MG63 (cell line): Measurements from ENCODE around the gene SLC26A3. TPM values are rescaled to one million over a fixed set of nuclear protein-coding genes. Genes with fewer than 3 reads are reported as not detected.

Experiments
- DNase-seq: peaks from one replicate; pipeline ENCODE4 v3.0.0-alpha.2; 2020
- H3K27me3 ChIP-seq: fragments of 250-450 bp; sonication (Bioruptor Pico); 2 replicates; pipeline ENCODE4 v1.5.1; 2020; ENCODE audit warnings: mild to moderate bottlenecking, moderate library complexity
- H3K36me3 ChIP-seq: fragments of 250-450 bp; sonication (Bioruptor Pico); 2 replicates; pipeline ENCODE4 v1.5.1; 2020; ENCODE audit warnings: mild to moderate bottlenecking, moderate library complexity
- H3K4me3 ChIP-seq: fragments of 250-450 bp; sonication (Bioruptor Pico); 2 replicates; pipeline ENCODE4 v1.5.1; 2020; ENCODE audit warnings: mild to moderate bottlenecking, moderate library complexity
- H3K9me3 ChIP-seq: fragments of 250-450 bp; sonication (Bioruptor Pico); 2 replicates; pipeline ENCODE4 v1.5.1; 2020; ENCODE audit warnings: mild to moderate bottlenecking, moderate library complexity
- total RNA-seq: library from RNA; depleted of rRNA; stranded (reverse); fragments of >200 nt; shearing (Covaris generic); gene quantifications from 2 replicates; pipeline ENCODE4 v1.2.3, GENCODE V29; 2014; ENCODE audit warnings: low replicate concordance

The SLC26A3 gene
- total RNA-seq, 1 experiment from 2014 or later: not detected

DNA sequence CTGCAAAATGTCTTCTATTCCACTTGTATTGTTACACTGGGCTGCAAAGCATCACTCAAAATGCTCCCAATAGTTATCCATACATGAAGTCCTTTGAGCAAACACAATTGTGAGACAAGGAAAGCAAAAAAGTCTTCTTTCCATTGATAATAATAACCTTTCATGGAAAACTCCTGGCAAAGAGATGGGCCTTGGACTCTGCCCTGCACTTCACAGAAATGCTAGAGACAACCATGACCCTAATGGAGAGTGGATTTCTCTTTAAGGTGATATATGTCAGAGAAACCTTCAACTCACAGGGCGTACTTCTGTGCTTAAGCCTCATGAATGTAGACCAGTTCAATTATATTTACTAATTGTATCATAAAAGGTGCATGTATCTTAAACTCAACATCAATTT lies 19.4 kb downstream of the SLC26A3 start:
- Histone ChIP-seq H3K9me3 (no peaks in the 10 kb centered on the region), H3K4me3 (no peak overlapping the region), H3K27me3 (no peaks in the 10 kb centered on the region), H3K36me3 (no peaks in the 10 kb centered on the region)
- DNase-seq: no peak

DNA sequence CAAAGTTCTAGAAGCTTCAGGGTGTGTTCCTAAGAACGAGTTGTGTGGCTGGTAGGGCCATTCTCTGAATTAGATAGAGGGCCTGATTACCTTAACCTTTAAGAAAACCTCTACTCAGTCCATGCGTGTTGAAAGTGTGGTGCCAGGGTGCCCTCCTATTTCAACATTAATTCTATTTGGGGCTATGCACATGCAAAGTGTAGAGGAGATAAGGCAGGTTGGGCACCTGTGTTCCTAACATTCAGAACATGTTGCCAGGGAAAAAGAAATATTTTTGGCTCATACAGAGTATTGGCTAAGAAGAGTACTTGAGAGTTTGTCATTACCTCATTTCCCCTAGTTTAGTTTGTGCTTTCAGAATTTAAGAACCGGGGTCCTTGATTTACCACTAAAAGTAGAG lies 20.6 kb downstream of the SLC26A3 start:
- H3K4me3 ChIP-seq: no peak overlapping the region
- no peaks in the 10 kb centered on the region for H3K36me3 ChIP-seq
- H3K27me3 ChIP-seq: no peaks in the 10 kb centered on the region
- no peak for DNase-seq
- no peaks in the 10 kb centered on the region for H3K9me3 ChIP-seq

DNA sequence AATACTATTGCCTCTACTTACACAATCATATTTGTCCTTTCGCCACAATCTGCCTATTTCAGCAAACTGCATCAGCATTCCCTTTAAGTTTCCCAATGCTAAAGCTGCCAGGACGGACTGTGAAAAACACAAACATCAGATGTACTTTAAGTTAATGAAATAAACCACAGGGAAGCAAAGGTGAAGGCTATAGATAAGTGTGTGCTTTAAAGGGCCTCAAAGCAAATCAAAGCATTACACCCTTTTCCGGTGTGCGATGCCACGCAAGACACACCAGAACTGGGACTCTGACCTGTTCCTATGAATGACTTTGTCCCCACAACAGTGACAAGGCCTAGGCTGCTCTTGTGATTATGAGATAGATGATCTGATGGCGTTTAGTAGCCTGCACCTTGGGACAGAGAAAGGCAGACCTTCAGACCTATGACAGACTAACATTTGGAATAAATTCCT lies 23.4 kb downstream of the SLC26A3 start:
- H3K9me3 ChIP-seq: no peaks in the 10 kb centered on the region
- H3K4me3 ChIP-seq: no peak overlapping the region
- DNase-seq: no peak
- H3K27me3 ChIP-seq: no peaks in the 10 kb centered on the region
- no peaks in the 10 kb centered on the region for H3K36me3 ChIP-seq

DNA sequence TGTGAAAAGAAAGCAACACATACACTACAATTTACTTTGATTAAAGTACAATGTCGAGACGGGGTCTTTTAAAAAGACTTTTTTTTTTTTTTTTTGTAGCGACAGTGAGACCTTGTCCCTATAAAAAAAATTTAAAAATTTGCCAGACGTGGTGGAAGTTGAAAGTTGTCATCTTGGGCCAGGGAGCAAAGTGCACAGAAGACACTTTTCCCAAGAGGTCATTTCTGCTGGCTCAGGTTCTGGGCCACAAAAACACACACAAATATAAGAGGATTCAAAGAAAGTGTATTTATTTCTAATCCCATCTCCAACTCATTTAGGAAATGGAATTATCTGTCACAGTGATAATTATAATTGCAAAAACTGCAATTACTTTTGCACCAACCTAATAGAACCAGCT lies 24.7 kb downstream of the SLC26A3 start:
- no peaks in the 10 kb centered on the region for H3K27me3 ChIP-seq
- H3K4me3 ChIP-seq: no peak overlapping the region
- H3K9me3 ChIP-seq: no peaks in the 10 kb centered on the region
- H3K36me3 ChIP-seq: no peaks in the 10 kb centered on the region
- DNase-seq: no peak

DNA sequence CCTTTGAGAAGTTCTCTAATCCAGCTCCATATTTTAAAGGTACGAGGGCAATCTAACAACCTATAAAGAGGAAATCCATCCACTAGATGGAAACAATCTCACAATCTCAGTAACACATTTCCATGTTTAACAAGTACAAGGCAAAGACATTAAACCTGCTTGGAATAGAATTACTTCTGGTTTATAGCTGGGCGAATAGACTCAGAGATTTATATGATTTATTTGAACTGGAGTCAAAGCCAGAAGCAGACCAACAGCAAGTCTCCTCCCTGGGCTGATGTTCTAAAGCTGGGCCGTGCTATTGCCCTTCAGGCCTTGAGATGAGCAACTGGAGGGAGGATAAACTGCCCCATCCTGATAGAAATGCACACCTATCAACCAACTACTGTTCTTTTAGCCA lies 25.3 kb downstream of the SLC26A3 start:
- Histone ChIP-seq H3K9me3 (no peaks in the 10 kb centered on the region), H3K4me3 (no peak overlapping the region), H3K36me3 (no peaks in the 10 kb centered on the region), H3K27me3 (no peaks in the 10 kb centered on the region)
- no peak for DNase-seq

DNA sequence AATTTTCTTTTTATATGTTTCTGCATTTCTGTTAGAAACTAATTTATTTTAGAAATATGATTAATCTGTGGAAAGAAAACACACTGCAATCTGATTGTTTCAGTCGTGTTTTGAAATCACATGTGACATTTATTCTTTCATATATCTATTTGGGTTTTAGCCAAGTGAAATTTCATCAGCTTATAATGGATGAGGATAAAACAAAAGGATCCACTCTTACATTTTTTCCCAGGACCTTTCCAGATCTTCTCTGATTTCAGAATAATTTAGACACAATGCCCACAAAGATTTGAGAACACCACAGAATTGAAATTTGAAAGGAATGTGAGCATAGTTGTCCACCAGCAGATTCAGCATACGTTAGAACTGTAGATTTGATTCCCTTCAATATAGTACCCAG lies 30.0 kb downstream of the SLC26A3 start:
- no peaks in the 10 kb centered on the region for H3K27me3 ChIP-seq
- no peak for DNase-seq
- H3K4me3 ChIP-seq: no peak overlapping the region
- no peaks in the 10 kb centered on the region for H3K36me3 ChIP-seq
- H3K9me3 ChIP-seq: no peaks in the 10 kb centered on the region

DNA sequence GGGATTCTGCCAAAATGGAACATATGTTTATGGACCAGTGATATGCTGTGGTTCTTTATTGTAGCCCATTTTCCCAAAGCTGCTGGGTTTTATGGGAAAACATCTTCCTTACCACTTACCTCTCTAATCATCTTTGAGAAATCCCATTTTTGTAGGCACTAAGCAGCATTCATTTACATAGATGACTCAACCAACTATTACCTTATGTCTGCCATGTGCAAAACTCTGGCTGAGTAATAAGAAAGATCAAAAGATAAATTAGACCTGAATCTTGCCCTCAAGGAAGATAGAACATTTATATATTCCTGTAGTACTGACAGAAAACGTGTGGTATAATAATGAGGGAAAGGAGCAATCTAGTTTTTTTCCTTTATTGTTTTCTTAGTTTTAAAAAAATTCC lies 34.8 kb downstream of the SLC26A3 start:
- Histone ChIP-seq H3K36me3 (no peaks in the 10 kb centered on the region), H3K27me3 (no peaks in the 10 kb centered on the region), H3K9me3 (no peaks in the 10 kb centered on the region), H3K4me3 (no peak overlapping the region)
- no peak for DNase-seq

DNA sequence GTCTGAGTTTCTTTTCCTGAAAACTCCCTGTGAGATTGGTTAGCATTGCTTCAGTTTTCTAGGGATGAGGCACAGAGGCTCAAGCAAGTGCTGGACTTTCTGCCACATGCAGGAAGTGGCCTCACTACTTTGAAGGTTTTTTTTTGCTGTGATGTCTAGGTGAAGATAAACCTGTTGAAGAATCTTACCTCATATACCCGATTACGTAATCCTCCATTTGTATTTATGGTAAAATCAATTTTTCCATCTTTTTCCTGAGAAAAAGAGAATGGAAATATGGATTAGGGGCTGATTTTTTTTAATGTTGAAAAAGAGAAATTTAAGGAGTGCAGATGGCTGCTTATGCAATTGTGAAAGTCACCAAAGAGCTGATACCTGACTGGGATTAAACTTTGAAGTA lies 35.6 kb downstream of the SLC26A3 start:
- no peaks in the 10 kb centered on the region for H3K36me3 ChIP-seq
- DNase-seq: no peak
- H3K4me3 ChIP-seq: no peak overlapping the region
- H3K9me3 ChIP-seq: no peaks in the 10 kb centered on the region
- H3K27me3 ChIP-seq: no peaks in the 10 kb centered on the region

DNA sequence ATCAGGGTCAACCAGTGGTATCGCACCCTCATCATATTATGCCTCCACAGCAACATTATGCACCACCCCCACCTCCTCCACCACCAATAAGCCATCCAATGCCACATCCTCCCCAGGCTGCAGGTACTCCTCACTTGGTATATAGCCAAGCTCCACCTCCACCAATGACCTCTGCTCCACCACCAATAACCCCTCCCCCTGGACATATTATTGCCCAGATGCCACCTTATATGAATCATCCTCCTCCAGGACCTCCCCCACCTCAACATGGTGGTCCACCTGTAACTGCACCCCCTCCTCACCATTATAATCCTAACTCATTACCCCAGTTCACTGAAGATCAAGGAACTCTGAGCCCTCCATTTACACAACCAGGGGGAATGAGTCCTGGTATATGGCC lies 44.4 kb downstream of the SLC26A3 start:
- H3K36me3 ChIP-seq: peaks cover 40% of the 10 kb centered on the region
- DNase-seq: no peak
- no peak overlapping the region for H3K4me3 ChIP-seq
- no peaks in the 10 kb centered on the region for H3K27me3 ChIP-seq
- H3K9me3 ChIP-seq: no peaks in the 10 kb centered on the region

DNA sequence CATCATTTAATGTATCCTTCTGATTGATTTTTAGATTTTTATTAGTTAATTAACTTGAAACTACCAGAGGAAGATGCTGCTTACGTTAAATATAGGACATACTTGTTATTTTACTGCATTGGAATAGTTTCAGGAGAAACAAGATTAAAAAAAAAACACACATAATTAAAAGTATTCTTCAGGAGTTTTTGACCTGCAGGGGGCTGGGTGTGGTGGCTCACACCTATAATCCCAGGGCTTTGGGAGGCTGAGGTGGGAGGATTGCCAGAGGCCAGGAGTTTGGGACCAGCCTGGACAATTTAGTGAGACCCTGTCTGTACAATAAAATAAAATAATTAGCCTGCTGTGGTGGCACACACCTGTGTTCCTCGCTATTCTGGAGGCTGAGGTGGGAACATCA lies 48.4 kb downstream of the SLC26A3 start:
- H3K4me3 ChIP-seq: no peak overlapping the region
- no peaks in the 10 kb centered on the region for H3K27me3 ChIP-seq
- H3K9me3 ChIP-seq: no peaks in the 10 kb centered on the region
- DNase-seq: no peak
- H3K36me3 ChIP-seq: peaks cover 52% of the 10 kb centered on the region

DNA sequence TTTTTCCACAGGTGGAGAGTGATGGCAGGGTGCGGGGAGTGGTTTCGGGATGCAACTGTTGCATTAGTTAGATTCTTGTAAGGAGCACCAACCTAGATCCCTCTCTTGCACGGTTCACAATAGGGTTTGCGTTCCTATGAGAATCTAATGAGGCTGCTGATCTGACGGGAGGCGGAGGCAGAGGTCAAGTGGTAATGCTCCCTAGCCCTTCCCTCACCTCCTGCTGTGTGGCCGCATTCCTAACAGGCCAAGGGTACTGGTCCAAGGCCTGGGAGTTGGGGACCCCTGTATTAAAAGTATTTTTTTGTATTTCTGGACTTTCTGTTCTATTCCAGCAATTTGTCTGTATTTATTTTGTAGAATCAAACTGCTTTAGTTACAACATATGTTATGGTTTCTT lies 51.9 kb downstream of the SLC26A3 start:
- Histone ChIP-seq H3K9me3 (no peaks in the 10 kb centered on the region), H3K36me3 (peaks cover 45% of the 10 kb centered on the region), H3K27me3 (no peaks in the 10 kb centered on the region), H3K4me3 (no peak overlapping the region)
- DNase-seq: no peak

DNA sequence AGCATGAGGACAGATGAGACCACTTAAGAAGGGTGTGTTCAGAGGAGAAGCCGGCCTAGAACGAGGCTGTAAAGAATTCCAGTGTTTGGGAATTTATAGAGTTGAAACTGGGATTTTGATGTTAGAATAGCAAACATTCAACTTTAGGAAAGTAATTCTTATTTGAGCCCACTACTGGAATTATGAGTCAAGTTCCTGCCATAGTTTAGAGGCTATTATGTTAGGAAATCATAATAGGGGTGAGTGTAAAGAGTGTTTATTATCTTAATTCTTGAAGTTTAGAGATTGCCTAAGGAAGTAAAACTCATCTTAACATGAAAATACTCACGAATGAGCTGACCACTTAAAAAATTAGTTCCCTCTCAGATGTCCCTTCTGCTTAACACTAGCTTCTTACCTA lies 57.0 kb downstream of the SLC26A3 start:
- Histone ChIP-seq H3K36me3 (peaks cover 19% of the 10 kb centered on the region), H3K27me3 (no peaks in the 10 kb centered on the region), H3K9me3 (no peaks in the 10 kb centered on the region), H3K4me3 (0 out of 2 replicates have a peak overlapping the region, but pooled peaks have one; percentile 4)
- DNase-seq: no peak

DNA sequence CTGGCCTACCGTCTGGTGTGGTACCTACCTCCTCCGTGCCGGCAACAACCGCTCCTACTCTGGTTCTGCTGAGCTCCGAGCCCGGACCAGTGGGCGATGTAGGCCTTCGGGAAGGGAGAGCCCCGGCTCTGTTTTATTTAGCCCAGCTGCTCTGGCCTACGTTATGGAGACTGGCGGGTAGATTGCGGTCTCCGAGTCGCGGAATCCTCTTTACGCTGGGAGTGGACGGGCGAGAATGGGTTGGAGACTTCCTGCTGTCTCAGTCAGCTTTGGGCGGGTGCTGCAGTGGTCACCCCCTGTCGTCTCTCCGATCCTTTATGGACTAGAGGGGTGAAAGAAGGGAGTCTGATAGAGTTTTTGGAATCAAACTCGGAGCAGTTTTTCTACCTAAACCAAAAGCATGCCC lies 58.7 kb downstream of the SLC26A3 start:
- Histone ChIP-seq H3K27me3 (no peaks in the 10 kb centered on the region), H3K9me3 (no peaks in the 10 kb centered on the region), H3K4me3 (peak overlapping the region; percentile 79), H3K36me3 (peaks cover 19% of the 10 kb centered on the region)
- DNase-seq: no peak

DNA sequence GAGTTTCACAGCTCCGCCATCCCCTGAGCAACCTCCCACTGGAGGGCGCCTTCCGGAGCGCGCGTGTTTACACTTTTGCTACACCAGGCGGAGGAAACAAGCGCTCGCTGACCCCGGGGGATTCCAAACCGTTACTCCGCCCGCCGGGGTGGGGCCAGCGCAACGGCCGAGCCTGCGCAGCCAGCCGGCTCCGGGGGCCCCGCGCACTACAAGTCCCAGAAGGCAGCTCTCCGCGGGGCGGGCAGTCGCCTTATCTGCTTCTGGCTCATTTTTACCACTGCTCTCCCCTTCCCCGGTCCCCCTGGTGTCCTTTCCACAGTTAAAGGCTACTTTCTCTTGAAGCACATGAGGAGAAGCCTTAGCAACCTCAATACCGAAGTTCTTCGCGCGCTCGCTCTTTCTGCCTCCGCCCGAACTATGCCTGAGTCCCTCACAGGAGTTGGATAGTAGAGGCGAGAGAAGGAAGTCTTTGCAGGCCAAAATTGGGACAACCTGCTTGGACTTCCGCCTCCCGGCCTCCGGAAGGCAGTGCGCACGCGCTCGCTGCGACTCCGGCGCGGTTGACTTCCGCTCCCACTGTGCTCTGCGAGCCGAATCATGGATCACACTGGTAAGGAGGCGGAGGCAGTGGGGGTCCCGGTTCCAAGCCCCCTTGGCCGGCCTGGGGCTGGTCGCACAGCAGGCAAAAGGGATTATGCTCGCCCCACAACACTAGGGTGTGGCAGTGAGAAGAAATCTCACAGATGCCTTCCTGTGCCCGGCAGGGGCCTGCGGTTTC lies 59.3 kb downstream of the SLC26A3 start, which contains the start of gene CBLL1:
Gene CBLL1, plus strand, starts transcription at position 576 of the 778 bp plus-strand sequence. Its CDS starts 22 bp downstream, at position 598.
- Histone ChIP-seq H3K36me3 (peaks cover 13% of the 10 kb centered on the region), H3K27me3 (no peaks in the 10 kb centered on the region), H3K4me3 (peak within 1 kb of the TSS; percentile 79), H3K9me3 (no peaks in the 10 kb centered on the region)
- peak; percentile 93 for DNase-seq

DNA sequence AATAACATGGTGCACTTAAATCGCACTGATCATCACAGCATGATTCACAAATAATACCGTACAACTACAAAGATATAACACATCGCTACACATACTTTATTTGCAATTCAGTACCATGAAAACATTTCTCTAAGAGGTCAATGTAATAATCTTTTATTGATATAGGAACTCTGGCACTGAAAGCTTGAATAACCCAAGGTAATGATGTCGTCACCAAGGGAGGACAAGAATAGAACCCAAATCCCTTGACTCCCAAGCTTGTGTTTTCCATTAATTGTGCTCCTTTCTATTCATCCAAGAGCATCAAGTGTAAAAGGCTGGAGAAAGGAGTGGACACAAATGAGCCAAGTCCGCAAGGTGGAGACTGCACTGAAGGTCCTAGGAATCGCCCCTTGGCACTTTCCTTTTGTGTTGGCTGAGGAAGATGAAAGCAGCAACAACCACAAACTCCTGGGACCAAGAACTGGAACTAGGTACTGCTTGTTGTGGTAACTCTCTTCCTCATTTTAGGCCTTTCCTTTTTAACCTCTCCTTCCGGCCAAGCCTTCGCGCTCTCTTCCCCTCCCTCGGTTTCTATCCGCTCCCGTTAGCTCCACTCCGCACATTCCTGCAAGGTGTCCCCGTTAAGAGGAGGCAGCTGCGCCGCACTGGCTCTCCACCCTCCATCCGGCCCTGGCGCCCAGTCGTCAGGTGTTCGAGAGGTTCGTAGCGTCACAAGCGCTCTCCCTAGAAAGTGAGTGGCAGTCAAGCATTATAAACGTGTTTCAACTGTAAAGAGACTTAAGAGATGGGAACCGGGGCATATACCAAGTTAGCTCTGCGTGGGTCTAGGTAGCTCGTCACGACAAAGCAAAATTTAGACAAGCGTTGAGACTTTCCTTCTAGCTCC lies 60.1 kb downstream of the SLC26A3 start:
- peak overlapping the region; percentile 79 for H3K4me3 ChIP-seq
- peak; percentile 31 for DNase-seq
- no peaks in the 10 kb centered on the region for H3K9me3 ChIP-seq
- no peaks in the 10 kb centered on the region for H3K27me3 ChIP-seq
- H3K36me3 ChIP-seq: peaks cover 9% of the 10 kb centered on the region

DNA sequence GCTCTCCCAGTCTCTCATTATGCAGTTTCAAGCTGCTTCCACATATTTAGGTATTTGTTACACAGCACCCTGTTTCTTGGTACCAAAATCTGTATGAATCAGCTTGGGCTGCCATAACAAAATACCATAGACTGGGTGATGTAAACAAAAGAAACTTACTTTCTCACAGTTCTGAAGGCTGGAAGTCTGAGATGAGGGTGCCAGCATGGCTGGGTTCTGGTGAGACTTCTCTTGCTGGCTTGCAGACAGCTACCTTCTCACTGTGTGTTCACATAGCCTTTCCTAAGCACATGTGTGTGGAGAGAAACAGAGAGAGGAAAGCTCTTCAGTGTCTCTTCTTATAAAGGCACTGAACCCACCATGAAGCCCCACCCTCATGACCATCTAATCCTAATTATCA lies 74.7 kb downstream of the SLC26A3 start:
- no peaks in the 10 kb centered on the region for H3K27me3 ChIP-seq
- H3K36me3 ChIP-seq: no peaks in the 10 kb centered on the region

DNA sequence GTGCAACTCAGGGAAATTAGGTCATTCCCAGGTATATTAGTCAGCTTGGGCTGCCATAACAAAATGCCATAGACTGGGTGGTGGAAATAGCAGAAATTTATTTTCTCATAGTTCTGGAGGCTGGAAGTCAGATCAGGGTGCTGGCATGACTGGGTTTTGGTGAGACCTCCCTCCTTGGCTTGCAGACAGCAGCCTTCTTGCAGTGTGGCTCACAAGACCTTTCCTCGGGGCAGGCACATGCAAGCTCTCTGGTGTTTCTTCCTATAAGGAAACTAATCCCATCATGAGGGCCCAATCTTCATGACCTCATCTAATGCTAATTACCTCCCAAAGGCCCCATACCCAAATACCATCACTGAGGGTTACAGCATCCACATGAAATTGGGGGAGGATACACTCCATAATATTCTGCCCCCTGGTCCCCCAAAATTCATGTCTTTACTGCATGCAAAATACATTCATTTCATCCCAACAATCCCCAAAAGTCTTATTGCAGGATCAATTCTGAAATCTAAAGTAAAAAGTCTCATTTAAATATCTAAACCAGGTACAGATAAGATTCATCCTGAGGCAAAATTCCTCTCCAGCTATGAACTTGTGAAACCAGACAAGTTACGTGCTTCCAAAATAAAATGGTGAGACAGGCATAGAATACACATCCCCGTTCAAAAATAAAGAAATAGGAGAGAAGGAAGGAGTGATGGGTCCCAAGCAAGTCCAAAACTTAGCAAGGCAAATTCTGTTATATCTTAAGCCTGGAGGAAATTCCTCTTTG lies 76.5 kb downstream of the SLC26A3 start:
- Histone ChIP-seq H3K36me3 (no peaks in the 10 kb centered on the region), H3K4me3 (no peak overlapping the region), H3K27me3 (no peaks in the 10 kb centered on the region), H3K9me3 (no peaks in the 10 kb centered on the region)
- DNase-seq: no peak

More for the DNA sequence above, 74.7 kb downstream of the SLC26A3 start:
- DNase-seq: no peak
- H3K4me3 ChIP-seq: no peak overlapping the region
- H3K9me3 ChIP-seq: no peaks in the 10 kb centered on the region
